HG02852 (cell line): ENCODE results near the gene CRADD.
"Not testable (repeated sequence)": the region's sequence is repeated elsewhere in the genome, so short reads cannot be mapped to it uniquely, and the experiment has no call there.

ENCODE experiments used
- ATAC-seq: cut with Tn5 transposase; IDR thresholded peaks from one replicate; pipeline ENCODE4 v1.9.1; 2021; ENCODE audit warnings: mild to moderate bottlenecking, moderate library complexity; ENCODE audit not compliant: unreplicated experiment

The CRADD gene

GRCh38 chr12:93754859-93755258, 77.7 kb downstream of the CRADD start:
- not testable (repeated sequence) for ATAC-seq

- ATAC-seq: no peak
Measured at GRCh38 chr12:93756288-93756687, 79.1 kb downstream of the CRADD start.

GRCh38 chr12:93757792-93758694, 80.9 kb downstream of the CRADD start:
- ATAC-seq: no peak

GRCh38 chr12:93758801-93759373, 81.7 kb downstream of the CRADD start:
- ATAC-seq: no peak

GRCh38 chr12:93759512-93760081, 82.4 kb downstream of the CRADD start:
- no peak for ATAC-seq

- ATAC-seq: no peak
Measured at GRCh38 chr12:93760275-93760875, 83.2 kb downstream of the CRADD start.

- no peak for ATAC-seq
Measured at GRCh38 chr12:93762059-93762719, 85.0 kb downstream of the CRADD start.

GRCh38 chr12:93762912-93763553, 85.9 kb downstream of the CRADD start:
- ATAC-seq: no peak

GRCh38 chr12:93763746-93764147, 86.6 kb downstream of the CRADD start:
- ATAC-seq: no peak

GRCh38 chr12:93766371-93766770, 89.2 kb downstream of the CRADD start:
- ATAC-seq: no peak

GRCh38 chr12:93766796-93767523, 89.8 kb downstream of the CRADD start:
- ATAC-seq: no peak

- no peak for ATAC-seq
Measured at GRCh38 chr12:93767524-93767863, 90.3 kb downstream of the CRADD start.

GRCh38 chr12:93772003-93772700, 95.0 kb downstream of the CRADD start:
- no peak for ATAC-seq

- no peak for ATAC-seq
Measured at GRCh38 chr12:93773122-93773871, 96.1 kb downstream of the CRADD start.

GRCh38 chr12:93776581-93777018, 99.4 kb downstream of the CRADD start:
- ATAC-seq: no peak

GRCh38 chr12:93777254-93777653, 100.1 kb downstream of the CRADD start:
- ATAC-seq: no peak

GRCh38 chr12:93778306-93778705, 101.1 kb downstream of the CRADD start:
- ATAC-seq: no peak

GRCh38 chr12:93778766-93779165, 101.6 kb downstream of the CRADD start:
- no peak for ATAC-seq
